ENCODE measurements around the gene GTF2IRD1. TPM values are rescaled to one million over a fixed set of nuclear protein-coding genes. Genes with fewer than 3 reads are reported as not detected.
"Not testable (repeated sequence)": the region's sequence is repeated elsewhere in the genome, so short reads cannot be mapped to it uniquely, and the experiment has no call there.

GTF2IRD1 gene
- total and polyA plus RNA-seq, 10 donors = 2.4 to 6.6 (median 3.6) TPM

- Histone ChIP-seq H3K27me3 (replicated peaks in 1 of 7) (peaks cover 0 to 12% (median 3%) of the 10 kb centered on the region in 7 donors), H3K4me3 (no peak overlapping the region), H3K27ac (no peak overlapping the region), H3K36me3 (no peaks in the 10 kb centered on the region), H3K4me1 (peaks cover 0 to 27% (median 11%) of the 10 kb centered on the region in 6 donors), H3K9me3 (no peaks in the 10 kb centered on the region)
- WGBS, 5 donors = 91 to 97% (median 91%) methylated on average over 7 of the region's 7 CpGs
- intact Hi-C loops (cut with DNase I; ENCODE audit: low total_unique reads) = no loop called here
- no peak for DNase-seq
- TF ChIP-seq POLR2A (IDR thresholded peaks at IDR 0.05) (no peak), POLR2AphosphoS5 (IDR thresholded peaks at IDR 0.05) (no peak), CTCF (IDR thresholded peaks at IDR 0.05 in 8 of 11, conservative IDR thresholded peaks at IDR 0.05 in 3 of 11) (no peak)
These were observed 31.9 kb downstream of the GTF2IRD1 start for GRCh38 chr7:74485611-74486010.

GRCh38 chr7:74488518-74489030 is 34.9 kb downstream of the GTF2IRD1 start:
- H3K36me3 ChIP-seq; H3K4me3 ChIP-seq; H3K27ac ChIP-seq; intact Hi-C loops (cut with DNase I; ENCODE audit: low total_unique reads); H3K27me3 ChIP-seq (replicated peaks in 1 of 7); DNase-seq; H3K4me1 ChIP-seq; H3K9me3 ChIP-seq: not testable (repeated sequence)
- WGBS, 5 donors = 87 to 94% (median 90%) methylated on average over 8 of the region's 8 CpGs

GRCh38 chr7:74489997-74490945 is 36.6 kb downstream of the GTF2IRD1 start:
- 79 to 92% (median 89%) methylated on average over 18 to 19 of the region's 19 CpGs for WGBS, 5 donors
- intact Hi-C loops (cut with DNase I; ENCODE audit: low total_unique reads) = no loop called here

GRCh38 chr7:74491490-74491889 is 37.8 kb downstream of the GTF2IRD1 start:
- H3K27ac ChIP-seq; H3K4me3 ChIP-seq; DNase-seq; H3K4me1 ChIP-seq; H3K27me3 ChIP-seq (replicated peaks in 1 of 7); intact Hi-C loops (cut with DNase I; ENCODE audit: low total_unique reads); H3K9me3 ChIP-seq; H3K36me3 ChIP-seq: not testable (repeated sequence)
- 92 to 100% (median 95%) methylated on average over 2 of the region's 2 CpGs for WGBS, 5 donors

More at GRCh38 chr7:74489997-74490945, 36.6 kb downstream of the GTF2IRD1 start:
- Histone ChIP-seq H3K9me3 (peaks cover 0 to 6% (median 1%) of the 10 kb centered on the region in 8 donors), H3K27ac (no peak overlapping the region), H3K27me3 (replicated peaks in 1 of 7) (no peaks in the 10 kb centered on the region), H3K4me1 (no peaks in the 10 kb centered on the region), H3K4me3 (no peak overlapping the region), H3K36me3 (no peaks in the 10 kb centered on the region)
- no peak for DNase-seq
- no peak for TF ChIP-seq POLR2A (IDR thresholded peaks at IDR 0.05)

- H3K27me3 ChIP-seq (replicated peaks in 1 of 7) = no peaks in the 10 kb centered on the region
- 91 to 96% (median 95%) methylated on average over 6 of the region's 6 CpGs for WGBS, 5 donors
- no peaks in the 10 kb centered on the region for H3K36me3 ChIP-seq
- no peak for DNase-seq
- H3K27ac ChIP-seq = no peak overlapping the region
- H3K4me1 ChIP-seq = no peaks in the 10 kb centered on the region
- no peak overlapping the region for H3K4me3 ChIP-seq
- TF ChIP-seq POLR2AphosphoS5 (IDR thresholded peaks at IDR 0.05) (no peak), CTCF (IDR thresholded peaks at IDR 0.05 in 8 of 11, conservative IDR thresholded peaks at IDR 0.05 in 3 of 11) (no peak), POLR2A (IDR thresholded peaks at IDR 0.05) (no peak)
- peaks cover 0 to 6% (median 1%) of the 10 kb centered on the region in 8 donors for H3K9me3 ChIP-seq
- intact Hi-C loops (cut with DNase I; ENCODE audit: low total_unique reads) = no loop called here
These were observed 39.6 kb downstream of the GTF2IRD1 start for GRCh38 chr7:74493295-74493694.

Data from spleen (tissue), 11 donors.